Tibial nerve (tissue), 3 donors: Measurements from ENCODE around the gene ZNF182.
A peak's percentile ranks its signal among the peaks of the same experiment; 100 is the strongest.

Experiments
- POLR2A ChIP-seq, 2 donors: fragments of 450-650 bp; IDR thresholded peaks; one replicate each; pipeline ENCODE4 v1.6.1; 2017; ENCODE audit warnings: antibody characterized with exemption in 2 of 2, mild to moderate bottlenecking in 2 of 2, moderate library complexity in 2 of 2
- TF ChIP-seq, protein P1 (sequence below), 5 experiments: fragments of 200-600 bp in 3 of 5; fragments of 450-650 bp in 2 of 5; sonication (generic) in 3 of 5; IDR thresholded peaks; one replicate each; pipeline ENCODE4 v1.5.1; 2016 to 2019; ENCODE audit warnings: antibody characterized with exemption in 5 of 5, mild to moderate bottlenecking in 3 of 5, moderate library complexity in 2 of 5

- TF ChIP-seq, protein P1, sequence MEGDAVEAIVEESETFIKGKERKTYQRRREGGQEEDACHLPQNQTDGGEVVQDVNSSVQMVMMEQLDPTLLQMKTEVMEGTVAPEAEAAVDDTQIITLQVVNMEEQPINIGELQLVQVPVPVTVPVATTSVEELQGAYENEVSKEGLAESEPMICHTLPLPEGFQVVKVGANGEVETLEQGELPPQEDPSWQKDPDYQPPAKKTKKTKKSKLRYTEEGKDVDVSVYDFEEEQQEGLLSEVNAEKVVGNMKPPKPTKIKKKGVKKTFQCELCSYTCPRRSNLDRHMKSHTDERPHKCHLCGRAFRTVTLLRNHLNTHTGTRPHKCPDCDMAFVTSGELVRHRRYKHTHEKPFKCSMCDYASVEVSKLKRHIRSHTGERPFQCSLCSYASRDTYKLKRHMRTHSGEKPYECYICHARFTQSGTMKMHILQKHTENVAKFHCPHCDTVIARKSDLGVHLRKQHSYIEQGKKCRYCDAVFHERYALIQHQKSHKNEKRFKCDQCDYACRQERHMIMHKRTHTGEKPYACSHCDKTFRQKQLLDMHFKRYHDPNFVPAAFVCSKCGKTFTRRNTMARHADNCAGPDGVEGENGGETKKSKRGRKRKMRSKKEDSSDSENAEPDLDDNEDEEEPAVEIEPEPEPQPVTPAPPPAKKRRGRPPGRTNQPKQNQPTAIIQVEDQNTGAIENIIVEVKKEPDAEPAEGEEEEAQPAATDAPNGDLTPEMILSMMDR (IDR thresholded peaks at IDR 0.05) = peak; percentile 35 to 66 (median 47)
- TF ChIP-seq POLR2A (IDR thresholded peaks at IDR 0.05) = no peak
These were observed 21.8 kb upstream of the ZNF182 start for GRCh38 chrX:48025561-48025960.
